AG04450 (cell line): ENCODE results near the gene ENDOG. TPM values are rescaled to one million over a fixed set of nuclear protein-coding genes. Genes with fewer than 3 reads are reported as not detected.

Experiments used
- CTCF ChIA-PET: fragments of 300-600, 350-600 bp; formaldehyde crosslinking; extraction: SDS; loops from one replicate; lab custom pipeline; 2022; ENCODE audit warnings: antibody characterized with exemption, inconsistent platforms; lab: Charles Lee
- POLR2A ChIA-PET: fragments of 350-600 bp; formaldehyde crosslinking; extraction: SDS; loops from one replicate; lab custom pipeline; 2021; ENCODE audit warnings: antibody characterized with exemption, inconsistent platforms; lab: Yijun Ruan, JAX
- DNase-seq: peaks from one replicate; pipeline ENCODE4 v3.0.0-alpha.2; 2011; ENCODE audit warnings: low read depth, low spot score
- H3K27ac ChIP-seq: one replicate; pipeline ENCODE4 v1.5.1; 2012; ENCODE audit warnings: low read depth, low read length, control low read depth
- H3K27me3 ChIP-seq: one replicate; pipeline ENCODE4 v1.6.0; 2012; ENCODE audit warnings: low read length; ENCODE audit not compliant: control insufficient read depth, insufficient read depth
- H3K4me3 ChIP-seq: 2 replicates; pipeline ENCODE4 v1.5.1; 2011; ENCODE audit warnings: mild to moderate bottlenecking, low read depth, low read length, control low read depth
- H3K9me3 ChIP-seq: 2 replicates; pipeline ENCODE4 v1.5.1; 2012; ENCODE audit warnings: low read length; ENCODE audit not compliant: control insufficient read depth, insufficient read depth
- polyA plus RNA-seq: library from polyadenylated mRNA; depleted of rRNA; stranded (reverse); fragments of >200 nt; gene quantifications from 2 replicates; pipeline ENCODE4 v1.2.3, GENCODE V29; 2011
- TF ChIP-seq, protein P1 (sequence below): IDR thresholded peaks from 2 replicates; pipeline ENCODE4 v1.5.1; 2011; ENCODE audit warnings: low read depth, low read length, control low read depth, inconsistent platforms

Gene ENDOG
- polyA plus RNA-seq, 1 experiment, result 6.3 TPM

DNA sequence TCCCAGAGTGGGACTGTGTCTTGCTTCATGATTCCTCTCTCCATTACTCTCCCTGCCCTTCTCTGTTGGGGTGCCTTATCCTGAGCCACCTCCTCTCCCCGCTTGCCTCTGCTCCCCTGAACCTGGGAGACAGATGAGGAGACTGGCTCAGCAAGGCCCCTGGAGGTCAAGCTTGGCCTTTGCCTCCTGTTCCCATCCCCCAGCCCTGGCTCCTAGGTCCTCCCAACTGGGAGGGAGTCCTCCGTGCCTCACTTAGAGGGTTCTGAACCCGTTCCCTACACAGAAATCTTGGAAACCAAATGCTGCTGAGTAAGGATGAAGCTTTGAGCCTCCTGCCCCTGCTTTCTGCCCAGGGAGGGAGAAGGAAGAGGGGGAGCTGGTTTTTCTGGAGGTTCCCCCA is 9.8 kb upstream of the ENDOG start:
- Histone ChIP-seq H3K27ac (no peak overlapping the region), H3K27me3 (no peaks in the 10 kb centered on the region), H3K9me3 (no peaks in the 10 kb centered on the region; the same call in 1 of the 2 replicates), H3K4me3 (no peak overlapping the region)
- CTCF ChIA-PET, result interaction anchor here (7.2 kb wide), 1 partner anchor 9 kb away, joined by 52 read pairs; the partner anchor contains the start of gene ENDOG
- POLR2A ChIA-PET, result interaction anchor here (0.6 to 1.2 kb wide), 3 partner anchors 9 to 151 kb away, joined by 4 to 13 read pairs (median 8); partner anchors contain the start of gene ENDOG
- no peak for DNase-seq
- TF ChIP-seq, protein P1, sequence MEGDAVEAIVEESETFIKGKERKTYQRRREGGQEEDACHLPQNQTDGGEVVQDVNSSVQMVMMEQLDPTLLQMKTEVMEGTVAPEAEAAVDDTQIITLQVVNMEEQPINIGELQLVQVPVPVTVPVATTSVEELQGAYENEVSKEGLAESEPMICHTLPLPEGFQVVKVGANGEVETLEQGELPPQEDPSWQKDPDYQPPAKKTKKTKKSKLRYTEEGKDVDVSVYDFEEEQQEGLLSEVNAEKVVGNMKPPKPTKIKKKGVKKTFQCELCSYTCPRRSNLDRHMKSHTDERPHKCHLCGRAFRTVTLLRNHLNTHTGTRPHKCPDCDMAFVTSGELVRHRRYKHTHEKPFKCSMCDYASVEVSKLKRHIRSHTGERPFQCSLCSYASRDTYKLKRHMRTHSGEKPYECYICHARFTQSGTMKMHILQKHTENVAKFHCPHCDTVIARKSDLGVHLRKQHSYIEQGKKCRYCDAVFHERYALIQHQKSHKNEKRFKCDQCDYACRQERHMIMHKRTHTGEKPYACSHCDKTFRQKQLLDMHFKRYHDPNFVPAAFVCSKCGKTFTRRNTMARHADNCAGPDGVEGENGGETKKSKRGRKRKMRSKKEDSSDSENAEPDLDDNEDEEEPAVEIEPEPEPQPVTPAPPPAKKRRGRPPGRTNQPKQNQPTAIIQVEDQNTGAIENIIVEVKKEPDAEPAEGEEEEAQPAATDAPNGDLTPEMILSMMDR, result no peak

DNA sequence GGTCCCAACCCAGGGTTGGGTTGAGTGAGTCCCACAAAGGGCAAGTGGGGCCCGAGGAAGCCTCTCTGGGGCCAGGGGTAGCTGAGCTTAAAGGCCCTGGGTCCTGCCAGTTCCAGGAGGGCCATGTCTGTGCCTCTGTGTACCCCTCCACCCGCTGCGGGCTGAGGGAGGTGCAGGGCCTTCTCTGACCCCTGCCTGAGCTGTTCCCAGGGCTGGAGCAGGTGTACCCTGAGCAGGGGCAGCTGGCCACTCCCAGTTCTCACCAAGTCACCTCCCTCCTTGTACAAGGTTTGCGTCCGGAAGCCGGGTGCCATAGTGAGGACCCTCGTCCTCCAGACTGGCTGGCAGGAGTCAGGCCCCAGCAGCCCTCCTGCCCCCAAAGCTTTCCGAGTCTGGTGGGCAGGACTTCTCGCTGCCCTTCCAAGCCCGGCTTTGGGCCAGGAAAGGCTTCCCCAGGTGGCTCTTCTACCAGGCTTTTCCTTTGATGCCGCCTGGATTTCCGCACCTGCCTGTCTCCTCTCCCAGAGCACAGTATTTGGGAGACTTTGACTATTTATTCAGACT is 9.2 kb upstream of the ENDOG start:
- ChIA-PET POLR2A (interaction anchor here (0.6 to 1.2 kb wide), 3 partner anchors 9 to 150 kb away, joined by 4 to 13 read pairs (median 8); partner anchors contain the start of gene ENDOG), CTCF (interaction anchor here (7.2 kb wide), 1 partner anchor 9 kb away, joined by 52 read pairs; the partner anchor contains the start of gene ENDOG)
- Histone ChIP-seq H3K4me3 (no peak overlapping the region), H3K27me3 (no peaks in the 10 kb centered on the region), H3K9me3 (no peaks in the 10 kb centered on the region; the same call in 1 of the 2 replicates), H3K27ac (no peak overlapping the region)
- no peak for DNase-seq
- TF ChIP-seq, protein P1, result no peak

DNA sequence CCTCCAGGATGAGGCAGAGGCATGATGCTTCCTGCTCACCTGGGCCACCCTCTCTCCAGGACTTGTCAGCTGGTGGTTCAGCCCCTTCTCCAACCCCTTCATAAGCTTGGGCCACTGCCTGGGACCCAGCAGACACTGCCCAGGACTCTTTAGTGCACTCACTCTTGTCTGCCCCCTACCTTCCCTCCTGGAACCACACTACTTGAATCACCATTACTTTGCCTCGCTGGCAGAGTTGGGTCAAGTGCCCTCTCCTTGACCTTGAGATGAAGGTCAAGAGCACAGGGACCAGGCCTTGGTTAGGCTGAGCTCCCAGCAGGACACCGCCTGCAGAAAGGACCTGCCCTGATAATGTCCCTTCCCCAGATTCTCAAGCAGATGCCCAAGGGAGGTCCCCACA is 8.5 kb upstream of the ENDOG start:
- ChIA-PET CTCF (interaction anchor here (7.2 kb wide), 1 partner anchor 8 kb away, joined by 52 read pairs; the partner anchor contains the start of gene ENDOG), POLR2A (no interaction called here)
- no peak for DNase-seq
- Histone ChIP-seq H3K9me3 (no peaks in the 10 kb centered on the region; the same call in 1 of the 2 replicates), H3K4me3 (no peak overlapping the region), H3K27me3 (no peaks in the 10 kb centered on the region), H3K27ac (no peak overlapping the region)
- TF ChIP-seq, protein P1, result no peak

DNA sequence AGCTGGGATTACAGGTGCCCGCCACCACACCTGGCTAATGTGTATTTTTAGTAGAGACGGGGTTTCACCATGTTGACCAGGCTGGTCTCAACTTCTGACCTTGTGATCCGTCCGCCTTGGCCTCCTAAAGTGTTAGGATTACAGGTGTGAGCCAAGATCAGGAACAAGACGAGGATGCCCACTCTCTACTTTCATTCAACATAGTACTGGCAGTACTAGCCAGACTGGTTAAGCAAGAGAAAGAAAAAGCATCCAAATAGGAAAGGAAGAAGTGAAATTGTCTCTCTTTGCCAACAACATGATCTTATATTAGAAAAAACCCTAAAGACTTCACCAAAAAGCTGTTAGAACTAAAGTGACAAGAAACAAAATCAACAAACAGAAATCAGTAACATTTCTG is 7.4 kb upstream of the ENDOG start:
- Histone ChIP-seq H3K4me3 (no peak overlapping the region), H3K27me3 (no peaks in the 10 kb centered on the region), H3K9me3 (no peaks in the 10 kb centered on the region; the same call in 1 of the 2 replicates), H3K27ac (no peak overlapping the region)
- TF ChIP-seq, protein P1, result no peak
- ChIA-PET POLR2A (no interaction called here), CTCF (interaction anchor here (7.2 kb wide), 1 partner anchor 7 kb away, joined by 52 read pairs; the partner anchor contains the start of gene ENDOG)
- no peak for DNase-seq
